K562 (cell line): ENCODE results near the gene TRIP6. TPM values are rescaled to one million over a fixed set of nuclear protein-coding genes. Genes with fewer than 3 reads are reported as not detected.

Source experiments
- ATF1 ChIP-seq, 2 experiments: fragments of 450-650 bp in 1 of 2; IDR thresholded peaks; 2 replicates each; pipeline ENCODE4 v1.6.1; 2016; ENCODE audit warnings: missing compliant biosample characterization in 1 of 2, missing genetic modification characterization in 1 of 2
- CREM ChIP-seq: IDR thresholded peaks from 2 replicates; pipeline ENCODE4 v1.6.1; 2014; ENCODE audit warnings: antibody characterized with exemption, low read depth
- ELF2 ChIP-seq: fragments of 250-450 bp; sonication (Bioruptor Pico); IDR thresholded peaks from 2 replicates; pipeline ENCODE4 v1.5.0; 2021; ENCODE audit warnings: mild to moderate bottlenecking
- FOXK2 ChIP-seq, 2 experiments: fragments of 450-650 bp; IDR thresholded peaks in 1 of 2; conservative IDR thresholded peaks in 1 of 2; 2 replicates each; pipeline ENCODE4 v1.6.1; 2016; ENCODE audit warnings: low read depth in 2 of 2, mild to moderate bottlenecking in 1 of 2
- KLF16 ChIP-seq: IDR thresholded peaks from 2 replicates; pipeline ENCODE4 v1.6.1; 2016; ENCODE audit warnings: antibody characterized with exemption
- TAL1 ChIP-seq: fragments of 450-650 bp; IDR thresholded peaks from 2 replicates; pipeline ENCODE4 v1.6.1; 2016; ENCODE audit warnings: mild to moderate bottlenecking
- ZNF24 ChIP-seq: fragments of 450-650 bp; IDR thresholded peaks from 2 replicates; pipeline ENCODE4 v1.6.1; 2016
- polyA plus RNA-seq, 8 experiments: library from polyadenylated mRNA; depleted of rRNA in 4 of 8; stranded (reverse) in 5 of 8; unstranded in 3 of 8; fragments of >200 nt; fragmentation: Nextera tagmentation in 2 of 8; fragmentation: Illumina TruSeq in 1 of 8; extraction: Ambion mirVana in 2 of 8; extraction: Trizol in 1 of 8; gene quantifications; 2 replicates each; pipeline versions ENCODE4 v1.2.1 to v1.2.3, GENCODE V29; 2011 to 2014; ENCODE audit warnings: inconsistent platforms in 1 of 8, missing spikeins in 1 of 8
- total RNA-seq, 7 experiments: library from RNA; depleted of rRNA in 6 of 7; stranded (reverse); fragments of >200 nt in 6 of 7; fragmentation: Illumina TruSeq in 2 of 7; extraction: Trizol in 2 of 7; gene quantifications; 2 replicates each; pipeline versions ENCODE4 v1.2.1 to v1.2.3, GENCODE V29; 2011 to 2021; ENCODE audit warnings: low replicate concordance in 1 of 7
- TF ChIP-seq, protein P1 (sequence below): fragments of 200-600 bp; sonication (generic); IDR thresholded peaks from one replicate; pipeline ENCODE4 v1.6.1; 2012; ENCODE audit warnings: mild to moderate bottlenecking, low read depth, low read length, inconsistent platforms
- TF ChIP-seq, protein P2 (sequence below): fragments of 450-650 bp; conservative IDR thresholded peaks from 2 replicates; pipeline ENCODE4 v1.6.1; 2016; ENCODE audit warnings: missing genetic modification characterization, low read depth, mild to moderate bottlenecking, control low read depth, missing compliant biosample characterization
- TF ChIP-seq, protein P3 (sequence below): IDR thresholded peaks from 3 replicates; pipeline ENCODE4 v1.6.1; 2011; ENCODE audit warnings: borderline replicate concordance, mild to moderate bottlenecking; ENCODE audit not compliant: insufficient read length, insufficient read depth
- TF ChIP-seq, protein P4 (sequence below): sonication (generic); formaldehyde crosslinking; IDR thresholded peaks from 2 replicates; pipeline ENCODE4 v1.8.1; 2023; ENCODE audit warnings: mild to moderate bottlenecking, missing genetic modification reagents

Gene TRIP6
- total and polyA plus RNA-seq, 9 of the 15 experiments (the other 6 are each of a cell fraction or from before 2014, with no cell fraction given) = 5.9 to 141 (median 54.0) TPM

DNA sequence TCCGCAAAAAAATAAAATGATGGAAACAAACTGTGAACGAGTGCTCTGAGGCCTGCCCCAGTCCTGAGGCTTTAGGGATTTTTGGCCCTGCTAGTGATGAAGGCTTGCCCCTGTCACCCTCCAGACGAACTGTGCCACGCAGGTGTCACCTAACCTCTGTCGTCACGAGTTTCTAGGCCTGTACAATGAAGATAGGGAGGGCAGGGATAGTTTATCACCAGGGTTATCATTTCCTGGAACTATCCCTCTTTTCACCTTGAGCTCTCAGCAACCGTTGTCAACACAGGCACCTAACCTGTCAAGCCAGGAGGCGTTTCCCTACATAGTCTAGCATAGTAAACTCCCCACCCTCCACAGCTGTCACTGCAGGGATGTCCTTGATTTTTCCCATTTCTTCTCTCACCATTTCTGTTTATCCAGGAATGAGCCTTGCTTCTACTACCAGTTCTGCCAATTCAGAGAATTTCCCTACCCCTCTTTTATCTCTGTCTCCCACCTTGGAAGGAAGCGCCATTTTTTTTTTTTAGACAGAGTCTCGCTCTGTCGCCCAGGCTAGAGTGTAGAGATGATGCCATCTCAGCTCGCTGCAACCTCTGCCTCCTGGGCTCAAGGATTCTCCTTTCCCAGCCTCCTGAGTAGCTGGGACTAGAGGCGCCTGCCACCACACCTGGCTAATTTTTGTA is 30.7 kb downstream of the TRIP6 start (continued):
- no peak for TF ChIP-seq ELF2 (CRISPR knock-in tag)
- TF ChIP-seq, protein P1, sequence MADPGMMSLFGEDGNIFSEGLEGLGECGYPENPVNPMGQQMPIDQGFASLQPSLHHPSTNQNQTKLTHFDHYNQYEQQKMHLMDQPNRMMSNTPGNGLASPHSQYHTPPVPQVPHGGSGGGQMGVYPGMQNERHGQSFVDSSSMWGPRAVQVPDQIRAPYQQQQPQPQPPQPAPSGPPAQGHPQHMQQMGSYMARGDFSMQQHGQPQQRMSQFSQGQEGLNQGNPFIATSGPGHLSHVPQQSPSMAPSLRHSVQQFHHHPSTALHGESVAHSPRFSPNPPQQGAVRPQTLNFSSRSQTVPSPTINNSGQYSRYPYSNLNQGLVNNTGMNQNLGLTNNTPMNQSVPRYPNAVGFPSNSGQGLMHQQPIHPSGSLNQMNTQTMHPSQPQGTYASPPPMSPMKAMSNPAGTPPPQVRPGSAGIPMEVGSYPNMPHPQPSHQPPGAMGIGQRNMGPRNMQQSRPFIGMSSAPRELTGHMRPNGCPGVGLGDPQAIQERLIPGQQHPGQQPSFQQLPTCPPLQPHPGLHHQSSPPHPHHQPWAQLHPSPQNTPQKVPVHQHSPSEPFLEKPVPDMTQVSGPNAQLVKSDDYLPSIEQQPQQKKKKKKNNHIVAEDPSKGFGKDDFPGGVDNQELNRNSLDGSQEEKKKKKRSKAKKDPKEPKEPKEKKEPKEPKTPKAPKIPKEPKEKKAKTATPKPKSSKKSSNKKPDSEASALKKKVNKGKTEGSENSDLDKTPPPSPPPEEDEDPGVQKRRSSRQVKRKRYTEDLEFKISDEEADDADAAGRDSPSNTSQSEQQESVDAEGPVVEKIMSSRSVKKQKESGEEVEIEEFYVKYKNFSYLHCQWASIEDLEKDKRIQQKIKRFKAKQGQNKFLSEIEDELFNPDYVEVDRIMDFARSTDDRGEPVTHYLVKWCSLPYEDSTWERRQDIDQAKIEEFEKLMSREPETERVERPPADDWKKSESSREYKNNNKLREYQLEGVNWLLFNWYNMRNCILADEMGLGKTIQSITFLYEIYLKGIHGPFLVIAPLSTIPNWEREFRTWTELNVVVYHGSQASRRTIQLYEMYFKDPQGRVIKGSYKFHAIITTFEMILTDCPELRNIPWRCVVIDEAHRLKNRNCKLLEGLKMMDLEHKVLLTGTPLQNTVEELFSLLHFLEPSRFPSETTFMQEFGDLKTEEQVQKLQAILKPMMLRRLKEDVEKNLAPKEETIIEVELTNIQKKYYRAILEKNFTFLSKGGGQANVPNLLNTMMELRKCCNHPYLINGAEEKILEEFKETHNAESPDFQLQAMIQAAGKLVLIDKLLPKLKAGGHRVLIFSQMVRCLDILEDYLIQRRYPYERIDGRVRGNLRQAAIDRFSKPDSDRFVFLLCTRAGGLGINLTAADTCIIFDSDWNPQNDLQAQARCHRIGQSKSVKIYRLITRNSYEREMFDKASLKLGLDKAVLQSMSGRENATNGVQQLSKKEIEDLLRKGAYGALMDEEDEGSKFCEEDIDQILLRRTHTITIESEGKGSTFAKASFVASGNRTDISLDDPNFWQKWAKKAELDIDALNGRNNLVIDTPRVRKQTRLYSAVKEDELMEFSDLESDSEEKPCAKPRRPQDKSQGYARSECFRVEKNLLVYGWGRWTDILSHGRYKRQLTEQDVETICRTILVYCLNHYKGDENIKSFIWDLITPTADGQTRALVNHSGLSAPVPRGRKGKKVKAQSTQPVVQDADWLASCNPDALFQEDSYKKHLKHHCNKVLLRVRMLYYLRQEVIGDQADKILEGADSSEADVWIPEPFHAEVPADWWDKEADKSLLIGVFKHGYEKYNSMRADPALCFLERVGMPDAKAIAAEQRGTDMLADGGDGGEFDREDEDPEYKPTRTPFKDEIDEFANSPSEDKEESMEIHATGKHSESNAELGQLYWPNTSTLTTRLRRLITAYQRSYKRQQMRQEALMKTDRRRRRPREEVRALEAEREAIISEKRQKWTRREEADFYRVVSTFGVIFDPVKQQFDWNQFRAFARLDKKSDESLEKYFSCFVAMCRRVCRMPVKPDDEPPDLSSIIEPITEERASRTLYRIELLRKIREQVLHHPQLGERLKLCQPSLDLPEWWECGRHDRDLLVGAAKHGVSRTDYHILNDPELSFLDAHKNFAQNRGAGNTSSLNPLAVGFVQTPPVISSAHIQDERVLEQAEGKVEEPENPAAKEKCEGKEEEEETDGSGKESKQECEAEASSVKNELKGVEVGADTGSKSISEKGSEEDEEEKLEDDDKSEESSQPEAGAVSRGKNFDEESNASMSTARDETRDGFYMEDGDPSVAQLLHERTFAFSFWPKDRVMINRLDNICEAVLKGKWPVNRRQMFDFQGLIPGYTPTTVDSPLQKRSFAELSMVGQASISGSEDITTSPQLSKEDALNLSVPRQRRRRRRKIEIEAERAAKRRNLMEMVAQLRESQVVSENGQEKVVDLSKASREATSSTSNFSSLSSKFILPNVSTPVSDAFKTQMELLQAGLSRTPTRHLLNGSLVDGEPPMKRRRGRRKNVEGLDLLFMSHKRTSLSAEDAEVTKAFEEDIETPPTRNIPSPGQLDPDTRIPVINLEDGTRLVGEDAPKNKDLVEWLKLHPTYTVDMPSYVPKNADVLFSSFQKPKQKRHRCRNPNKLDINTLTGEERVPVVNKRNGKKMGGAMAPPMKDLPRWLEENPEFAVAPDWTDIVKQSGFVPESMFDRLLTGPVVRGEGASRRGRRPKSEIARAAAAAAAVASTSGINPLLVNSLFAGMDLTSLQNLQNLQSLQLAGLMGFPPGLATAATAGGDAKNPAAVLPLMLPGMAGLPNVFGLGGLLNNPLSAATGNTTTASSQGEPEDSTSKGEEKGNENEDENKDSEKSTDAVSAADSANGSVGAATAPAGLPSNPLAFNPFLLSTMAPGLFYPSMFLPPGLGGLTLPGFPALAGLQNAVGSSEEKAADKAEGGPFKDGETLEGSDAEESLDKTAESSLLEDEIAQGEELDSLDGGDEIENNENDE = no peak
- peak; percentile 44; the same call in 1 of the 2 replicates for TF ChIP-seq KLF16
- peak; percentile 78 for TF ChIP-seq TAL1
- TF ChIP-seq, protein P2, sequence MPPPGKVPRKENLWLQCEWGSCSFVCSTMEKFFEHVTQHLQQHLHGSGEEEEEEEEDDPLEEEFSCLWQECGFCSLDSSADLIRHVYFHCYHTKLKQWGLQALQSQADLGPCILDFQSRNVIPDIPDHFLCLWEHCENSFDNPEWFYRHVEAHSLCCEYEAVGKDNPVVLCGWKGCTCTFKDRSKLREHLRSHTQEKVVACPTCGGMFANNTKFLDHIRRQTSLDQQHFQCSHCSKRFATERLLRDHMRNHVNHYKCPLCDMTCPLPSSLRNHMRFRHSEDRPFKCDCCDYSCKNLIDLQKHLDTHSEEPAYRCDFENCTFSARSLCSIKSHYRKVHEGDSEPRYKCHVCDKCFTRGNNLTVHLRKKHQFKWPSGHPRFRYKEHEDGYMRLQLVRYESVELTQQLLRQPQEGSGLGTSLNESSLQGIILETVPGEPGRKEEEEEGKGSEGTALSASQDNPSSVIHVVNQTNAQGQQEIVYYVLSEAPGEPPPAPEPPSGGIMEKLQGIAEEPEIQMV (tag) = no peak
- TF ChIP-seq ATF1 (CRISPR knock-in tag; IDR thresholded peaks at IDR 0.05) = no peak
- peak; percentile 51 for TF ChIP-seq ATF1 (tag; IDR thresholded peaks at IDR 0.05)
- TF ChIP-seq, protein P3, sequence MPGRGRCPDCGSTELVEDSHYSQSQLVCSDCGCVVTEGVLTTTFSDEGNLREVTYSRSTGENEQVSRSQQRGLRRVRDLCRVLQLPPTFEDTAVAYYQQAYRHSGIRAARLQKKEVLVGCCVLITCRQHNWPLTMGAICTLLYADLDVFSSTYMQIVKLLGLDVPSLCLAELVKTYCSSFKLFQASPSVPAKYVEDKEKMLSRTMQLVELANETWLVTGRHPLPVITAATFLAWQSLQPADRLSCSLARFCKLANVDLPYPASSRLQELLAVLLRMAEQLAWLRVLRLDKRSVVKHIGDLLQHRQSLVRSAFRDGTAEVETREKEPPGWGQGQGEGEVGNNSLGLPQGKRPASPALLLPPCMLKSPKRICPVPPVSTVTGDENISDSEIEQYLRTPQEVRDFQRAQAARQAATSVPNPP = no peak
- no peak for TF ChIP-seq ZNF24
- TF ChIP-seq CREM = peak; percentile 64; the same call in 1 of the 2 replicates
- TF ChIP-seq FOXK2 (conservative IDR thresholded peaks at IDR 0.05 in 1 of 2, IDR thresholded peaks at IDR 0.05 in 1 of 2; ENCODE audit: low read depth in 2 of 2) = peak; percentile 45 to 53; a peak in 2 of 4 replicates
- TF ChIP-seq, protein P4, sequence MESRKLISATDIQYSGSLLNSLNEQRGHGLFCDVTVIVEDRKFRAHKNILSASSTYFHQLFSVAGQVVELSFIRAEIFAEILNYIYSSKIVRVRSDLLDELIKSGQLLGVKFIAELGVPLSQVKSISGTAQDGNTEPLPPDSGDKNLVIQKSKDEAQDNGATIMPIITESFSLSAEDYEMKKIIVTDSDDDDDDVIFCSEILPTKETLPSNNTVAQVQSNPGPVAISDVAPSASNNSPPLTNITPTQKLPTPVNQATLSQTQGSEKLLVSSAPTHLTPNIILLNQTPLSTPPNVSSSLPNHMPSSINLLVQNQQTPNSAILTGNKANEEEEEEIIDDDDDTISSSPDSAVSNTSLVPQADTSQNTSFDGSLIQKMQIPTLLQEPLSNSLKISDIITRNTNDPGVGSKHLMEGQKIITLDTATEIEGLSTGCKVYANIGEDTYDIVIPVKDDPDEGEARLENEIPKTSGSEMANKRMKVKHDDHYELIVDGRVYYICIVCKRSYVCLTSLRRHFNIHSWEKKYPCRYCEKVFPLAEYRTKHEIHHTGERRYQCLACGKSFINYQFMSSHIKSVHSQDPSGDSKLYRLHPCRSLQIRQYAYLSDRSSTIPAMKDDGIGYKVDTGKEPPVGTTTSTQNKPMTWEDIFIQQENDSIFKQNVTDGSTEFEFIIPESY (CRISPR knock-in tag) = no peak
